PC-3 (cell line): ENCODE data around the gene ABCB4. TPM values are rescaled to one million over a fixed set of nuclear protein-coding genes. Genes with fewer than 3 reads are reported as not detected.

Experiments used
- ATAC-seq: fragments of 200-7000 bp; cut with Tn5 transposase; 2 replicates; pipeline ENCODE4 v1.9.1; 2020; ENCODE audit warnings: mild to moderate bottlenecking, moderate library complexity
- BruUV-seq: library from RNA; stranded (reverse); fragments of 400-500 nt; replicated peaks from 2 replicates; lab custom pipeline; 2021; lab: Mats Ljungman, UMichigan
- CTCF ChIA-PET: fragments of 300-600 bp; sonication (Branson Sonifier 250); formaldehyde crosslinking; loops from one replicate; lab custom pipeline; 2022; ENCODE audit warnings: antibody characterized with exemption; lab: Charles Lee
- POLR2A ChIA-PET: fragments of 300-600 bp; sonication (Branson Sonifier 250); formaldehyde crosslinking; loops from one replicate; lab custom pipeline; 2022; ENCODE audit warnings: antibody characterized with exemption; ENCODE audit not compliant: unreplicated experiment; lab: Charles Lee
- DNase-seq: peaks from one replicate; pipeline ENCODE4 v3.0.0-alpha.2; 2015
- H2AFZ ChIP-seq: fragments of 300-600 bp; sonication (generic); 2 replicates; pipeline ENCODE4 v1.6.0; 2016; ENCODE audit warnings: antibody characterized with exemption, low read length
- H3F3A ChIP-seq: fragments of 300-600 bp; sonication (generic); one replicate; pipeline ENCODE4 v1.6.0; 2017; ENCODE audit warnings: antibody characterized with exemption, low read length, control low read depth, mild to moderate bottlenecking; ENCODE audit not compliant: unreplicated experiment
- H3K27ac ChIP-seq: fragments of 300-600 bp; sonication (generic); 2 replicates; pipeline ENCODE4 v1.5.1; 2016; ENCODE audit warnings: mild to moderate bottlenecking, low read length
- H3K27me3 ChIP-seq: fragments of 300-600 bp; sonication (generic); 2 replicates; pipeline ENCODE4 v1.6.1; 2016; ENCODE audit warnings: low read length, mixed read lengths
- H3K36me3 ChIP-seq: fragments of 300-600 bp; sonication (generic); 2 replicates; pipeline ENCODE4 v1.6.1; 2016; ENCODE audit warnings: low read depth, mixed run types, low read length, mixed read lengths
- H3K4me1 ChIP-seq: fragments of 300-600 bp; sonication (generic); 2 replicates; pipeline ENCODE4 v1.5.1; 2016; ENCODE audit warnings: low read length; ENCODE audit not compliant: insufficient read depth
- H3K4me2 ChIP-seq: fragments of 300-600 bp; sonication (generic); 2 replicates; pipeline ENCODE4 v1.6.0; 2016; ENCODE audit warnings: low read length
- H3K4me3 ChIP-seq: fragments of 300-600 bp; sonication (generic); 2 replicates; pipeline ENCODE4 v1.5.1; 2016; ENCODE audit warnings: mild to moderate bottlenecking, low read length, mixed read lengths
- H3K79me2 ChIP-seq: fragments of 300-600 bp; sonication (generic); 2 replicates; pipeline ENCODE4 v1.6.1; 2017; ENCODE audit warnings: low read length, mixed read lengths
- H3K9ac ChIP-seq: fragments of 300-600 bp; sonication (generic); 2 replicates; pipeline ENCODE4 v1.6.0; 2016; ENCODE audit warnings: mild to moderate bottlenecking, low read length
- H3K9me2 ChIP-seq: fragments of 300-600 bp; sonication (generic); replicated peaks from 2 replicates; pipeline ENCODE4 v1.6.1; 2016; ENCODE audit warnings: mixed run types, low read length, mixed read lengths
- H3K9me3 ChIP-seq: fragments of 300-600 bp; sonication (generic); 2 replicates; pipeline ENCODE4 v1.6.1; 2016; ENCODE audit warnings: low read length, mixed read lengths
- H4K20me1 ChIP-seq: fragments of 300-600 bp; sonication (generic); 2 replicates; pipeline ENCODE4 v1.6.1; 2016; ENCODE audit warnings: low read length, mixed read lengths
- CTCF ChIP-seq: fragments of 300-600 bp; sonication (generic); conservative IDR thresholded peaks from 2 replicates; pipeline ENCODE4 v1.5.1; 2017; ENCODE audit warnings: antibody characterized with exemption, low read depth, mild to moderate bottlenecking, low read length
- EZH2 ChIP-seq: fragments of 300-600 bp; sonication (generic); IDR thresholded peaks from one replicate; pipeline ENCODE4 v1.6.1; 2017; ENCODE audit warnings: antibody characterized with exemption, mild to moderate bottlenecking, low read length; ENCODE audit not compliant: unreplicated experiment
- EZH2phosphoT487 ChIP-seq: fragments of 300-600 bp; sonication (generic); IDR thresholded peaks from 2 replicates; pipeline ENCODE4 v1.6.1; 2018; ENCODE audit warnings: mild to moderate bottlenecking, antibody characterized with exemption, low read length, borderline replicate concordance
- intact Hi-C: fragments of 100-400 bp; cut with micrococcal nuclease; formaldehyde crosslinking; loops from 2 replicates; pipeline ENCODE4 v1.9.0; 2023
- total RNA-seq: library from RNA; depleted of rRNA; stranded (reverse); fragments of >200 nt; gene quantifications from 2 replicates; pipeline ENCODE4 v1.2.3, GENCODE V29; 2014

ABCB4 gene
- total RNA-seq, 1 experiment from 2014 or later, result not detected

GRCh38 chr7:87364246-87364645 lies 111.2 kb downstream of the ABCB4 start:
- no peak for ATAC-seq
- POLR2A ChIA-PET, result no interaction called here
- CTCF ChIA-PET, result no interaction called here
- Histone ChIP-seq H3K4me1 (peaks cover 7% of the 10 kb centered on the region), H3K9ac (no peak overlapping the region), H3K27ac (no peak overlapping the region), H3K36me3 (no peaks in the 10 kb centered on the region), H2AFZ (no peak overlapping the region), H3F3A (no peaks in the 10 kb centered on the region), H4K20me1 (no peaks in the 10 kb centered on the region), H3K27me3 (no peaks in the 10 kb centered on the region), H3K9me2 (no peaks in the 10 kb centered on the region), H3K79me2 (no peaks in the 10 kb centered on the region), H3K4me2 (no peak overlapping the region), H3K4me3 (no peak overlapping the region), H3K9me3 (no peaks in the 10 kb centered on the region)
- no peak for DNase-seq
- no peak for TF ChIP-seq EZH2phosphoT487
- intact Hi-C loops, result no loop called here
- no TSS peak for BruUV-seq

DNA sequence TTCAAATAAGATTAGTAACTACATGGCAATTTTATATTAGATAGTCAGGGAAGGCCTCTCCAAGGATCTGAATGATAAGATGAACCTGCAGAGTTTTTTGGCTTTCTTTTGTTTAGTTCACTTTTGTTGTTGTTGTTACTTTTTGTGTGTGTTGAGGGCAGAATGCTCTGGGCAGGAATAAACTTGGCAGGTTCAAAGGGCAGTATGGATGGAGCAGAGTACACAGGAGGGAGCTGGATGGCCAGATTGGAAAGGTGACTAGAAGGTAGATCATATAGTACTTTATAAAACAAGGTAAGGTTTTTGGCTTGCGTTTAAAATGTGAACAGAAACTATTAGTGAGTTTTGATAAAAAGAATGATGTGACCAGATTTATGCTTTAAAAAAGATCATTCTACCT lies 112.1 kb downstream of the ABCB4 start:
- Histone ChIP-seq H3K36me3 (no peaks in the 10 kb centered on the region), H3K79me2 (no peaks in the 10 kb centered on the region), H3K9me2 (no peaks in the 10 kb centered on the region), H3K9ac (no peak overlapping the region), H4K20me1 (no peaks in the 10 kb centered on the region), H3K4me3 (no peak overlapping the region), H3F3A (no peaks in the 10 kb centered on the region), H2AFZ (no peak overlapping the region), H3K27me3 (no peaks in the 10 kb centered on the region), H3K4me1 (peaks cover 12% of the 10 kb centered on the region), H3K4me2 (no peak overlapping the region), H3K9me3 (no peaks in the 10 kb centered on the region), H3K27ac (no peak overlapping the region)
- ATAC-seq (no peak), DNase-seq (no peak)
- no peak for TF ChIP-seq CTCF
- TF ChIP-seq EZH2phosphoT487, result no peak
- no peak for TF ChIP-seq EZH2
- intact Hi-C loops, result no loop called here
- ChIA-PET POLR2A (no interaction called here), CTCF (no interaction called here)
- no TSS peak for BruUV-seq

GRCh38 chr7:87361320-87361719 lies 114.2 kb downstream of the ABCB4 start:
- Histone ChIP-seq H3K4me3 (no peak overlapping the region), H2AFZ (no peak overlapping the region), H3K36me3 (peaks cover 13% of the 10 kb centered on the region), H4K20me1 (no peaks in the 10 kb centered on the region), H3F3A (no peaks in the 10 kb centered on the region), H3K9me2 (no peaks in the 10 kb centered on the region), H3K9me3 (0 out of 2 replicates have a peak, but pooled peaks cover 1% of the 10 kb centered on the region), H3K9ac (no peak overlapping the region), H3K79me2 (no peaks in the 10 kb centered on the region), H3K27me3 (no peaks in the 10 kb centered on the region), H3K27ac (no peak overlapping the region), H3K4me1 (peaks cover 12% of the 10 kb centered on the region), H3K4me2 (no peak overlapping the region)
- TF ChIP-seq EZH2phosphoT487, result no peak
- no peak for TF ChIP-seq EZH2
- TF ChIP-seq CTCF, result no peak
- ATAC-seq, result no peak
- ChIA-PET POLR2A (no interaction called here), CTCF (no interaction called here)
- intact Hi-C loops, result no loop called here
- no TSS peak for BruUV-seq
- DNase-seq, result no peak
